Measurements from ENCODE around the gene ANKRD52. TPM values are rescaled to one million over a fixed set of nuclear protein-coding genes. Genes with fewer than 3 reads are reported as not detected.
"Not testable (repeated sequence)": the region's sequence is repeated elsewhere in the genome, so short reads cannot be mapped to it uniquely, and the experiment has no call there.

ANKRD52 gene
- polyA plus RNA-seq, 1 donor from 2014 or later = 19.6 TPM

DNA sequence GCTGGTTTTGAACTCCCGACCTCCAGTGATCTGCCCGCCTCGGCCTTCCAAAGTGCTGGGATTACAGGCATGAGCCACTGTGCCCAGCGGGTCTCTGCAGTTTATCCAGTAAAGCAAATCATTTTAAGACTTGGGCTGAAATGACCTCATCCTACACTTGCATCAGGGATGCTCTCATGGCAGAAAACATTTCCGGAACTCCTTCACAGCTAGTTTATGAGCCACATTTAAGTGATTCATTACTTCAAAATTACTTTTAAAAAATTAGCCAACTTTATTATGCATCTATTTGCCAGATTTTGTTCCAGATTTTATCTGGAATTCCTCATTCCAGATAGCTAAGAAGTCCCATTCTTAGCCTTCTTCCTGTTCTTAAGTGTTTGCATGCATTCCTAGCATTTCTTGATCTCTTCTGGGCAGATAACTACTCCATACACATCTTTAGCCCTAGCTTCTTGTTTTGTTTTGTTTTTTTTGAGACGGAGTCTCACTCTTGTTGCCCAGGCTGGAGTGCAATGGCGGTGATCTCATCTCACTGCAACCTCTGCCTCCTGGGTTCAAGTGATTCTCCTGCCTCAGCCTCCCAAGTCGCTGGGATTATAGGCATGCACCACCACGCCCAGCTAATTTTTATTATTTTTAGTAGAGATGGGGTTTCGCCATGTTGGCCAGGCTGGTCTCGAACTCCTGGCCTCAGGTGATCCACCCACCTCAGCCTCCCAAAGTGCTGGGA, 61.2 kb downstream of the ANKRD52 start:
- H3K4me1 Mint-ChIP-seq = peaks cover 6 to 14% (median 13%) of the 10 kb centered on the region in 3 donors

DNA sequence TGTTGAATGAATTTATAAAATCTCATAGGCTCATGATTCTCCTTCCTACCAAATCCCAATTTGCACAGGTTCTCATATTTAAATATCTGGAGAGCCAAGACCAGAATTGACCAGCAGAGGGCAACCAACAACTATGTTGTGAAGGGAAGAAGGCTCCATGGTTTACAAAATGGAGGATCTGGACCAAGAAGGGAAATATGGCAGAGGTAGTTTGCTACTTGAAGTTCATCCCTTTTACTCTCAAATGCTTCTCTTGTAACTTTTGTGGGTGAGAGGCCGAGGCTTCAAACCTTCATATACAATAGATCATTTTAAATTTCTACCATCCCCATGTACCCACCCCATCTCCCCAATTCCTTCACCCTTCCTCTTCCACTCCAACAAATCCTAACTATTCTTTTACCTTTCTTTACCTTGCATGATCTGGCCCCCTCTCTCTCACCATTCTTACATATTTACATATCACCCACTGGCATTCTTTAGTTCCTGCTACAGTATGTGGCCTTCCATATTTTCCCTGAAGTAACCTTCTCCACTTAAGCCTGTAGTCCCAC, 65.1 kb downstream of the ANKRD52 start:
- Mint-ChIP-seq H3K36me3 (peaks cover 3% of the 10 kb centered on the region), H3K27me3 (no peaks in the 10 kb centered on the region), H3K4me1 (peaks cover 18 to 33% (median 32%) of the 10 kb centered on the region in 3 donors), H3K9me3 (no peaks in the 10 kb centered on the region), H3K27ac (peak overlapping the region in 1 of 3 donors; percentile 88), H3K4me3 (peak overlapping the region in 2 of 4 donors; percentile 23 to 83)

More for the DNA sequence above, 61.2 kb downstream of the ANKRD52 start:
- H3K27ac Mint-ChIP-seq, H3K36me3 Mint-ChIP-seq, H3K9me3 Mint-ChIP-seq, H3K4me3 Mint-ChIP-seq, H3K27me3 Mint-ChIP-seq: not testable (repeated sequence)

DNA sequence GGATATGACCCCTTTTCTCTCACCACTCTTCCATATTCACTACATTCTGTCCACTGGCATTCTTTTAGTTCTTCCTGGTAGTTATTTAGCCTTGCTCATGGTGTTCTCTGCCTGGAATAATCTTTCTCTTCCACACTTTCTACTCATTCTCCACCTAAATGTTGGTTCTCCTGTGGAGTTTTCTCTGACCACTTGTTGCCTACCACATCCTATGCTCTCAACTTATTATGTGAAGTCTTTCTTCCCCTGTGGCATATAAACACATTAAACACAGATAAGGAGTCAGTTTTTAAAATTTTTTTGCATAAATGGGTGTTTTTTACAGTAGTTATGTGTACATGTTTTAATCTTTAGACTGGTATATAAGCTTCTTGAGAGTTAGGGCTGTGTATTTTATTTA, 65.6 kb downstream of the ANKRD52 start:
- Mint-ChIP-seq H3K36me3 (peaks cover 3% of the 10 kb centered on the region), H3K4me1 (peaks cover 23 to 38% (median 37%) of the 10 kb centered on the region in 3 donors), H3K4me3 (peak overlapping the region in 2 of 4 donors; percentile 23 to 83), H3K27me3 (no peaks in the 10 kb centered on the region), H3K27ac (peak overlapping the region in 1 of 3 donors; percentile 88), H3K9me3 (no peaks in the 10 kb centered on the region)

DNA sequence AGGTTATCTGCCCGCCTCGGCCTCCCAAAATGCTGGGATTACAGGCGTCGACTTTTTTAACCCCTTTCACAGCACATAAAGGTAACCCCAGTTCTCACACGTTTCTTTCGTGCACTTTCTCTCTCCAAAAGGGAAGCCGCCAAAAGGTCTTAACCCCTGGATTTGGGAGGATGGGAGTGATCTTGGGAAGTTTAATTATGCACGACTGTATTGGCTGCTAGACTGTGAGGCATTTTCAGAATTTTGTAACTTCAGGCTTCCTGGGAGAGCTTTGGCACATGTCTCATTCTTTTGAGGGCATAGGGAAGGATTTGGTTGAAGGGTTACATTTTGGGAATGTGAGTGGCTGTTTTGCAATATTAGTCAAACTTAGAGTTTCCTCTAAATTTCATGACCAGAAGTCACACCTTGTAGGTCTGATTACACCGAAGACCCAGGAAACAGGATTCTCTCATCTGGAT, 67.5 kb downstream of the ANKRD52 start:
- peaks cover 3% of the 10 kb centered on the region for H3K36me3 Mint-ChIP-seq
- peaks cover 31 to 44% (median 42%) of the 10 kb centered on the region in 3 donors for H3K4me1 Mint-ChIP-seq
- H3K9me3 Mint-ChIP-seq = no peaks in the 10 kb centered on the region
- no peaks in the 10 kb centered on the region for H3K27me3 Mint-ChIP-seq
- peak overlapping the region; percentile 90 to 100 (median 98) for H3K4me3 Mint-ChIP-seq
- peak overlapping the region; percentile 98 to 100 (median 99) for H3K27ac Mint-ChIP-seq

DNA sequence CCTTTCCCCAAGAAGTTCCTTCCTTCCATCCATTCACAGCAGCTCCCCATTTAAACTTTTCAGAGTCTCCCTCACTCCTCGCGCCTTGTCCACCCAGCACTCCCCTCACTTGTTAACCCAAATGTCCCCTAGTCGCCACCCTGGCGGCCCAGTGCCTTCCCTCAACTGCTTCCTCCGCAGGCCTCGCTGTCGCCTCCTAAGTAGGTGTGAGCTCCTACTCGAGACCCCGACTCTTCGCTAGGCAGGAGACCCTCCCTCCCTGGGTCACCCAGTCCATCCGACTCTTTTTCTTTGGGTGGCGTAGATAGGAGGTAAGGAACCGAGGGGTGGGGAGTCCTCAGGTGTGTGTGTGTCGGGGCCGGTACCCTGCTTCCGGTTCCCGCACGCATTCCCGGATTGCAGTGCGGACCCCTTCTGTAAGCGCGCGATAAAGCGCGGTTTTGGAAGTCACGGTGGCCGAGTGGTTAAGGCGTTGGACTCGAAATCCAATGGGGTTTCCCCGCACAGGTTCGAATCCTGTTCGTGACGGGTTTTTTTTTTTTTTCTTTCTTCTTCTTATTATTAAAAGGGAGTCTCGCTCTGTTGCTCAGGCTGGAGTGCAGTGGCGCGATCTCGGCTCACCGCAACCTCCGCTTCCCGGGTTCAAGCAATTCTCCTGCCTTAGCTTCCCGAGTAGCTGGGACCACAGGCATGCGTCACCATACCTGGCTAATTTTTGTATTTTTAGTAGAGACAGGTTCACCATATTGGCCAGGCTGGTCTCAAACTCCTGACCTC, 68.1 kb downstream of the ANKRD52 start:
- Mint-ChIP-seq H3K27me3 (no peaks in the 10 kb centered on the region), H3K4me1 (peaks cover 32 to 44% (median 42%) of the 10 kb centered on the region in 3 donors), H3K27ac (peak overlapping the region; percentile 98 to 100 (median 99)), H3K4me3 (peak overlapping the region; percentile 90 to 100 (median 98)), H3K9me3 (no peaks in the 10 kb centered on the region), H3K36me3 (peaks cover 3% of the 10 kb centered on the region)

DNA sequence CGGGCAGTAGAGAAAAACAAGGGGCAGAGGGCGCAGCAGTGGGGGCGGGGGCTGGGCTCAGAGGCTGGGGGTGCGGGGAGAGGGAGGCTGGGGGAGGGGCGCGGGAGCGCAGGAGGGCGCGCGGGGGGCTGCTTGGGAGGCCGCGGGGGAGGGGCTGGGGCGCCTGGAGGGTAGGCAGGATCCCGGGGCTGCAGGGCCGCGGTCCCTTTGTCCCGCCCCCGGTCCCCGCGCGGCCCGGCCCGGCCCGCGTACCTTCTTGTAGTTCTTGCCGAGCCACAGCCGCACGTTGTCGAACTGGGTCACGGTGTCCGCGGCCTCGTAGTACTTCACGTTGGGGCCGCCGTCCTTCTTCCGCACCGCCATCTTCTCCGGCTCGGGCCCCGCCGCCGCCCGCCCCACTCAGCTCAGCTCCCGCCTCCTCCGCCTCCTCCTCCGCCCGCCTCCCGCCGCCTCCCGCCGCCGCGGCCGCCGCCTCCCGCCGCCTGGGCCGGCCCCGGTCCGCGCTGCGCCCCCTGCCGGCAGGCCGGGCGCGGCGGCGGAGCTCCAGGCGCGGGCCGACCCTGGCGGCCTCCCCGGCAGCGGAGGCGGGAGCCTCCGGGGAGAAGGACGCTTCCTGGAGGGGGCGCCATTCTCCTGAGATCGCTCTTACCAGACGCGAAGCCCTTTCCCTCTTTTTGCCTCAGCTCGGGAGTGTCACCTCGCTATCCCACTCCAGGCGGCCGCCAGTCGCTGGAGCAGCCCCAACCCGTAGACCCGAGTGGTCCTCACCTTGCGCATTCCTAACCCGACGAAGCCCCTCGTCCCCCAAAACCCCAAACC, 68.9 kb downstream of the ANKRD52 start, which contains the start of gene SMARCC2:
TSS of gene SMARCC2 (minus strand) at position 385 of the 819 bp plus-strand sequence. CDS start at position 363, 22 bp downstream.
- Mint-ChIP-seq H3K4me3 (peak within 1 kb of the TSS; percentile 90 to 100 (median 98)), H3K9me3 (no peaks in the 10 kb centered on the region), H3K4me1 (peaks cover 32 to 41% (median 40%) of the 10 kb centered on the region in 3 donors), H3K36me3 (peaks cover 3% of the 10 kb centered on the region), H3K27me3 (no peaks in the 10 kb centered on the region), H3K27ac (peak within 1 kb of the TSS; percentile 98 to 100 (median 99))

DNA sequence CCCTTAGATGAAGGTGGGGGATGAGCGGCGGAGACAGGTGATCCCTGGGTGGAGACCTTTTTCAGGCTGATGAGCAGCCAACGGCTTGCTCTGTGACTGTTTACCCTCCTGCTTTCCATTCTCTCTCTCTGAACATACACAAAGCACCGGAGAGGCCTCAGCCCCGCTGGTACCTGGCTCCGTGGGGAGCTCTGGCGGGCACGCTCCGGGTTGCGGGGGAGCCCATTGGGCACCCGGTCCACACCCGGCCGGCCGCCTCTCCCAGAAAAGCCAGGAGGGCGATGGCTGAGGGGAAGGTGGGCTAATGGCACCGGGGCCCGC, 69.4 kb downstream of the ANKRD52 start:
- H3K9me3 Mint-ChIP-seq = no peaks in the 10 kb centered on the region
- H3K4me1 Mint-ChIP-seq = peaks cover 32 to 39% (median 37%) of the 10 kb centered on the region in 3 donors
- H3K27ac Mint-ChIP-seq = peak overlapping the region; percentile 20 to 100 (median 88)
- H3K36me3 Mint-ChIP-seq = peaks cover 3% of the 10 kb centered on the region
- H3K4me3 Mint-ChIP-seq = peak overlapping the region; percentile 86 to 98 (median 88)
- H3K27me3 Mint-ChIP-seq = no peaks in the 10 kb centered on the region

DNA sequence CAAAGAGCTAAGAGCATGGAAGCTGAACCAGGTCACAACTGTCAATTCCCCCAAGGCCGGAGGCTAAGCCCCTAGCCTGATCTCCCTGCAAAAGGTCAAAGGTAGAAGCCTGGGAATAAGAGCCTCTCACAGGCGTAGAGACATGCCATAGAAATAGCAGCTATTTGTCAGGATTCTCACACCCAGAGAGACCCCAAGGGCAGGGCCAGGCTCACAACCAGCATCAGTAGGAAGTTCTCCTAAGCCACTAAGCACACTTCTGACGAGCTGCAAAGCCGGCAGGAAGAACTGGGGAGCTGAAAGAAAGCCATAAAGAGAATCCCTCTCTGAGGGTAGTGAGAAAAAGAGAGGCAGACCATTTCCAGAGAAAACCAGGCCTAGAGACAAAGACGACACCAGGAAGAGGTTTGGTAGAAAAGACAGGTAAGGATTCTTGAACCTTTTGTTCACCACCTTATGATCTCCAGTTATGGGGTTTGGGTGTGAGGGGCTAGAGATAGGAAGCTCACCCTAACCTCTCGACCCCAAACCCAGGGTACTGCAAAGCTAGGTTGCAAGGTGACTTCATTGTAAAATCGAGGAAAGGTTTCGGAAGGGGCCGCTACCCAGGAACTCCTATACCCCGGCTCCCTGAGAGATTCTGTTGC, 69.9 kb downstream of the ANKRD52 start:
- Mint-ChIP-seq H3K4me3 (peak overlapping the region; percentile 86 to 98 (median 88)), H3K9me3 (no peaks in the 10 kb centered on the region), H3K36me3 (peaks cover 2% of the 10 kb centered on the region), H3K27me3 (no peaks in the 10 kb centered on the region), H3K4me1 (peaks cover 31 to 36% (median 35%) of the 10 kb centered on the region in 3 donors), H3K27ac (peak overlapping the region; percentile 87 to 100 (median 88))

Other genes with a start within 250 kb of the ANKRD52 start
- gene IKZF4, start 237.3 kb downstream of the ANKRD52 start, polyA plus RNA-seq = 0.35 TPM
- 1,297 TPM for gene RPS26, start 216.5 kb downstream of the ANKRD52 start, polyA plus RNA-seq
- 0.83 TPM for gene ERBB3, start 178.2 kb downstream of the ANKRD52 start, polyA plus RNA-seq
- 112 TPM for gene PA2G4, start 153.8 kb downstream of the ANKRD52 start, polyA plus RNA-seq
- gene RPL41, start 141.8 kb downstream of the ANKRD52 start, polyA plus RNA-seq = 8,874 TPM
- 2.9 TPM for gene ZC3H10, start 140.1 kb downstream of the ANKRD52 start, polyA plus RNA-seq
- 156 TPM for gene ESYT1, start 130.1 kb downstream of the ANKRD52 start, polyA plus RNA-seq
- gene MYL6B, start 105.8 kb downstream of the ANKRD52 start, polyA plus RNA-seq = 25.2 TPM
- gene MYL6, start 100.0 kb downstream of the ANKRD52 start, polyA plus RNA-seq = 1,656 TPM
- 81.9 TPM for gene SMARCC2, start 68.9 kb downstream of the ANKRD52 start, polyA plus RNA-seq
- 104 TPM for gene RNF41, start 36.5 kb downstream of the ANKRD52 start, polyA plus RNA-seq
- 6.5 TPM for gene NABP2, start 34.0 kb downstream of the ANKRD52 start, polyA plus RNA-seq
- gene SLC39A5, start 28.3 kb downstream of the ANKRD52 start, polyA plus RNA-seq = not detected
- gene COQ10A, start 8.6 kb upstream of the ANKRD52 start, polyA plus RNA-seq = 15.1 TPM
- 79.3 TPM for gene CS, start 41.9 kb upstream of the ANKRD52 start, polyA plus RNA-seq
- 160 TPM for gene CNPY2, start 57.6 kb upstream of the ANKRD52 start, polyA plus RNA-seq
- 5.5 TPM for gene PAN2, start 75.6 kb upstream of the ANKRD52 start, polyA plus RNA-seq
- 12.4 TPM for gene IL23A, start 80.5 kb upstream of the ANKRD52 start, polyA plus RNA-seq
- 87.7 TPM for gene STAT2, start 101.7 kb upstream of the ANKRD52 start, polyA plus RNA-seq
- not detected for gene APOF, start 104.5 kb upstream of the ANKRD52 start, polyA plus RNA-seq
- 14.3 TPM for gene TIMELESS, start 191.0 kb upstream of the ANKRD52 start, polyA plus RNA-seq
- not detected for gene MIP, start 196.3 kb upstream of the ANKRD52 start, polyA plus RNA-seq
- gene SPRYD4, start 210.2 kb upstream of the ANKRD52 start, polyA plus RNA-seq = 1.3 TPM
- gene GLS2, start 229.8 kb upstream of the ANKRD52 start, polyA plus RNA-seq = 3.8 TPM